NCI-H187 (cell line): Measurements from ENCODE around the gene RWDD2A.
"Not testable (repeated sequence)": the region's sequence is repeated elsewhere in the genome, so short reads cannot be mapped to it uniquely, and the experiment has no call there.

ENCODE experiments used
- DNase-seq, 2 experiments: peaks; one replicate each; lab custom pipeline; 2025; lab: John Stamatoyannopoulos, UW

The RWDD2A gene

GRCh38 chr6:83192871-83193746 lies at the start of gene RWDD2A, which contains the start of gene PGM3:
Gene RWDD2A (plus strand): TSS chr6:83193357. CDS start chr6:83194452, 1,095 bp downstream.
Gene PGM3 (minus strand): TSS chr6:83193265. CDS start chr6:83191012, 2,253 bp downstream.
- peak; percentile 70 to 77 for DNase-seq

GRCh38 chr6:83151114-83151513 lies 42.0 kb upstream of the RWDD2A start:
- no peak for DNase-seq

- DNase-seq, result no peak
Observed at GRCh38 chr6:83152913-83153312, 40.2 kb upstream of the RWDD2A start.

GRCh38 chr6:83153883-83154521 lies 39.2 kb upstream of the RWDD2A start:
- DNase-seq, result no peak

- no peak for DNase-seq
Observed at GRCh38 chr6:83155794-83156193, 37.4 kb upstream of the RWDD2A start.

GRCh38 chr6:83160167-83160566 lies 33.0 kb upstream of the RWDD2A start:
- no peak for DNase-seq

- DNase-seq, result no peak
Observed at GRCh38 chr6:83167726-83168278, 25.4 kb upstream of the RWDD2A start.

- no peak for DNase-seq
Observed at GRCh38 chr6:83168556-83168955, 24.6 kb upstream of the RWDD2A start.

- no peak for DNase-seq
Observed at GRCh38 chr6:83169106-83169505, 24.1 kb upstream of the RWDD2A start.

GRCh38 chr6:83169511-83169910 lies 23.6 kb upstream of the RWDD2A start:
- no peak for DNase-seq

- no peak for DNase-seq
Observed at GRCh38 chr6:83176246-83176645, 16.9 kb upstream of the RWDD2A start.

GRCh38 chr6:83180426-83180950 lies 12.7 kb upstream of the RWDD2A start:
- DNase-seq, result no peak

GRCh38 chr6:83182114-83182513 lies 11.0 kb upstream of the RWDD2A start:
- DNase-seq, result no peak

- no peak for DNase-seq
Observed at GRCh38 chr6:83183082-83183828, 9.9 kb upstream of the RWDD2A start.

- DNase-seq, result no peak
Observed at GRCh38 chr6:83185096-83185495, 8.1 kb upstream of the RWDD2A start.

- no peak for DNase-seq
Observed at GRCh38 chr6:83188501-83188900, 4.7 kb upstream of the RWDD2A start.

GRCh38 chr6:83190626-83191025 lies 2.5 kb upstream of the RWDD2A start:
- DNase-seq, result no peak

GRCh38 chr6:83191974-83192373 lies 1.2 kb upstream of the RWDD2A start:
- not testable (repeated sequence) for DNase-seq

GRCh38 chr6:83192456-83192855 lies 701 bp upstream of the RWDD2A start:
- DNase-seq, result no peak

- DNase-seq, result peak; percentile 7 to 47
Observed at GRCh38 chr6:83193747-83194566, 800 bp downstream of the RWDD2A start.
